Suppressor macrophage treated with lipopolysaccharide for 1 hour (primary cell): Measurements from ENCODE around the gene FILIP1L.

ENCODE experiments used
- DNase-seq, 3 donors: peaks; one replicate each; pipeline ENCODE4 v3.0.0-alpha.2; 2020 to 2022

FILIP1L gene

DNA sequence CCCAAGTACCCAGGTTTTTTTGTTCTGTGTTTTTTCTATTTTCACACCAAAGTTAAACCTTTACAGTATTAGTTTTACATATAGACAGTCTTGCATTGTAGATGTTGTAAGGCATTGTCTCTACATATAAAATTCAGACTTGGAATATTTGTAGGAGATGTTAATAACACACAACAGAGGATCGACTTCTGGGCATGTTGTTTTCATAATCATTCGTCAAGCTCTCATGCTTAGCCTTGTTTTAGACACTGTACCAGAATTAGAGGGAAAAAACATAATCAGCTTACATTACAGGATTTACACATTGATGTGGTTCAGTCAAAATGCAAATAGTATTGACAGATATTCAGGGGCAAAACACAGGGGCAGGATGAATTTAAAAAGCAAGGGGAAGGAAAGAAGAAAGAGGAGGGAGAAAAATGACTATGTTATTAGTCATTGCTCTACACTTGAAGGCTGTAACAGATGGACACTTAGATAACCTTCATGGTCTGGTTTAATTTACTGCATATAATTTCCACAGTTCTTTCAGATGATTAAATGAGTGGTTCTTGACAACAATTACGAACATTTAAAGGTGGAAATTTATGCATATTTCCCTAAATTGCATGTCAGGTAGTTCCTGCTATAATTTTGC is 289.2 kb downstream of the FILIP1L start:
- DNase-seq, result no peak

GRCh38 chr3:99823723-99824711 is 290.3 kb downstream of the FILIP1L start:
- no peak for DNase-seq

GRCh38 chr3:99818818-99819217 is 295.5 kb downstream of the FILIP1L start:
- no peak for DNase-seq

GRCh38 chr3:99817437-99818240 is 296.7 kb downstream of the FILIP1L start, which contains the start of gene CMSS1:
CMSS1 (plus strand) TSS chr3:99817862.
- DNase-seq, result peak; percentile 95 to 98 (median 98)

DNA sequence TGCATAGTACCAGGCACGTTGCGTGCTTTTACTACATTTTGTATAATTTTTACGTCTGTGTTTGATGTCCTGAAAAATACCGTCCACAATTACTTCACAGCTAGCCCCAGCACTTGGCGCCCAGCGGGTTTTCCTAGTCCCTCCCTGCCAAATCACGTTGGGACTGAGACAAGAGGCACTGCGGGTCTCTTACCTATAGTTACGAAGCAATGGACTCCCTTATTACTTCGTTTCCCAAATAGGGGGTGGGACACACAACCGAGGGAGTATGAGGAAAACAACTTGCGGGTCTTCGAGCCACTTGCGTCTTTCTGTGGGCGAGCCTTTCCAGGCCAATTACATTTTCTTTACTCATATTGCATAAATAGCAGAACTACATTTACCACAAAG is 297.3 kb downstream of the FILIP1L start:
- peak in 1 of 3 donors; percentile 5 for DNase-seq

- DNase-seq, result no peak
Observed at GRCh38 chr3:99810403-99810802, 303.9 kb downstream of the FILIP1L start.

DNA sequence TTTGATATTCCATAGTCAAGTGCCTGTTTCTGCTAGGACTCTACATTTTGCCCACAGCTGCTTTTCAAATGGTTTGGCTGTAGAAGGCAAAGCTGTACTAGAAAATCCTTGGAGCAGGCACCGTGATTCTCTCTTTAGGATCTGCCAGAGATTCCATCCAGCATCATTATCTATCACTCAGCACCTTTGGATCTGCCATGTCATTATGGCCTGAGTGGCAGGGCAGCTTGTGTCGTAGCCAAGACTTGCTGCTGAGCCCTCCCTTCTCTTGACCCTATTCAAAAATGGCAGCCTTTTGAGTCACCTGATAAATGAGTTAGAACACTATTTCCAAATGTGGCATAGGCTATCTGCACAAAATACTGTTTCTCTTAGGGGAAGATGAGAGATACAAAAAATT is 304.7 kb downstream of the FILIP1L start:
- no peak for DNase-seq

DNA sequence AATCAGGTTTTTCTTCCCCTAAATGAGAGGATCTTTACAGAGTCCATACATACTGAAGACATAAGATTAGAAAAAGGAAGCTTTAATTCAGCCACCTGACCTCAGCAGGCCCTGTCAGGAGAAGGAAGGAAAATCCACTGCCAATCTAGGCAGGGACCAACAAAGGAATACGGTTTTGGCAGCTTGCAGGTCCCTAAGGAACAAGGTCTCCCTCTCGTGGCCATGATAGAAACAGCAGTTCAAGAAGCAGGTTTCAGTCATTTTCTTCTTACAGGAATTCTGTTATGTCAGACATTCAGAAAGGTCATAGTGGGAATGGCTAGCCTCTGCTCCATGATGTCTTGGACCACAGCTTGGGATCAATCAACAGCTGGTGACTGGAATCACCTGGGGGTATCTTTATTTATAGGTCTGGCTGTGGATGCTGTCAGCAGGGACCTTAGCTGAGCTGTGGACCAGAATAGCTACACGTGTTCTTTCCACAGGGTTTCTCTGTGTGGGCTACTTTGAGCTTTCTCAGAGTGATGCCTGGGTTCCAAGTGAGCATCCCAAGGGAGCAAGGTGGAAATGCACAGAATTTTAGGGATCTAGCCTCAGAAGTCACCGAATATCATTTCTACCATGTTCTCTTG is 306.0 kb downstream of the FILIP1L start:
- DNase-seq, result peak; percentile 62 to 68 (median 67)

DNA sequence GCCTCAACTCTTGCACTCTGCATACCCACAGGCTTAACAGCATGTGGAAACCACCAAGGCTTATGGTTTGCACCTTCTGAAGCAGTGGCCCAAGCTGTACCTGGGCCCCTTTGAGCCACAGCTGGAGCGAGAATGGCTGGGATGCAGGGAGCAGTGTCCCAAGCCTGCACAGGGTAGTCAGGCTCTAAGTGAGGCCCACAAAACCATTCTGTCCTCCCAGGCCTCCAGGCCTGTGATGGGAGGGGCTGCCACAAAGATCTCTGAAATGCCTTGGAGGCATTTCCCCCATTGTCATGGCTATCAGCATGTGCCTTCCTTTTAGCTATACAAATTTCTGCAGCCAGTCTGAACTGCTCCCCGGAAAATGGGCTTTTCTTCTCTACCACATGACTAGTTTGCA is 309.1 kb downstream of the FILIP1L start:
- no peak for DNase-seq

GRCh38 chr3:99803297-99803696 is 311.0 kb downstream of the FILIP1L start:
- DNase-seq, result no peak

GRCh38 chr3:99799422-99799821 is 314.9 kb downstream of the FILIP1L start:
- DNase-seq, result no peak

DNA sequence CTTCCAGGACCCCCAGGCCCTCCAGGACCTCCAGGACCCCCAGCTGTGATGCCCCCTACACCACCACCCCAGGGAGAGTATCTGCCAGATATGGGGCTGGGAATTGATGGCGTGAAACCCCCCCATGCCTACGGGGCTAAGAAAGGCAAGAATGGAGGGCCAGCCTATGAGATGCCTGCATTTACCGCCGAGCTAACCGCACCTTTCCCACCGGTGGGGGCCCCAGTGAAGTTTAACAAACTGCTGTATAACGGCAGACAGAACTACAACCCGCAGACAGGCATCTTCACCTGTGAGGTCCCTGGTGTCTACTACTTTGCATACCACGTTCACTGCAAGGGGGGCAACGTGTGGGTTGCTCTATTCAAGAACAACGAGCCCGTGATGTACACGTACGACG is 318.7 kb downstream of the FILIP1L start:
- DNase-seq, result no peak

DNA sequence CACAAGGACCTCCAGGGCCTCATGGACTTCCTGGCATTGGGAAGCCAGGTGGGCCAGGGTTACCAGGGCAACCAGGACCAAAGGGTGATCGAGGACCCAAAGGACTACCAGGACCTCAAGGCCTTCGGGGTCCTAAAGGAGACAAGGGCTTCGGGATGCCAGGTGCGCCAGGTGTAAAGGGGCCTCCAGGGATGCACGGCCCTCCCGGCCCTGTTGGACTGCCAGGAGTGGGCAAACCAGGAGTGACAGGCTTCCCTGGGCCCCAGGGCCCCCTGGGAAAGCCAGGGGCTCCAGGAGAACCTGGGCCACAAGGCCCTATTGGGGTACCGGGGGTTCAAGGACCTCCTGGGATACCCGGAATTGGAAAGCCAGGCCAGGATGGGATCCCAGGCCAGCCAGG is 319.8 kb downstream of the FILIP1L start:
- no peak for DNase-seq

DNA sequence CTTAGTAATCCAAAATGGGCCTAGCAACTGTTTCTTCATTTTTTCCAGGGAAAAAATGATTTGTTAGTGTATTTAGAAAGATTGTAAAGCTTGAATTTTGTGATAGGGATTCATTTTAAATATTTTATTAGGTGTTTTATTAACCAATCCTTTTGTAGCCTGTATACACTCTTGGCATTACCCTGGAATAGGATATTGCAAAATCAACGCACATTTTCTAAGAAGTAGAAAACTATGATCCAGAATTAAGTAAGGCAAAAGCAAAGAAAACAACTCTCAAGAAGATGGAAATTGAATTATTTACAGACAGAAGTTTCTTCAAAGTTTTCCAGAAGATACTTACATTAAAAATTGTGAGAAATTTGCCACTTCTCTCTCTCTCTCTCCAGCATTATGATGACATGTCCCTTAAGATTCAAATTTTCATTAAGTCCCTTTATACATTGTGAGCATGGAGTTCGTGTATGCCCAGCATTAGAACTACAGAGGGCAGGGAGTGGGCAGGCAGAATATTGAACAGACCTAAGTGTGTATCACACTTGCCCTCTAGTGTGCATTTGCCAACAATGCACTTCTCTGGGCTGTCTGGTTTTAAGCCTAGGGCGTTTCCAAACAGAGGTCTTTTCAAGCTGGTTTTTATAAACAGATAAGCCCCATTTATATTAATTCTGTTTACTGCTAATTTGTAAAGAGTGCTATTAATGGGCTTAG is 325.1 kb downstream of the FILIP1L start:
- peak; percentile 21 to 25 (median 21) for DNase-seq
